ENCODE measurements around the gene RNF227.
"Not testable (repeated sequence)": the region's sequence is repeated elsewhere in the genome, so short reads cannot be mapped to it uniquely, and the experiment has no call there.

RNF227 gene

DNA sequence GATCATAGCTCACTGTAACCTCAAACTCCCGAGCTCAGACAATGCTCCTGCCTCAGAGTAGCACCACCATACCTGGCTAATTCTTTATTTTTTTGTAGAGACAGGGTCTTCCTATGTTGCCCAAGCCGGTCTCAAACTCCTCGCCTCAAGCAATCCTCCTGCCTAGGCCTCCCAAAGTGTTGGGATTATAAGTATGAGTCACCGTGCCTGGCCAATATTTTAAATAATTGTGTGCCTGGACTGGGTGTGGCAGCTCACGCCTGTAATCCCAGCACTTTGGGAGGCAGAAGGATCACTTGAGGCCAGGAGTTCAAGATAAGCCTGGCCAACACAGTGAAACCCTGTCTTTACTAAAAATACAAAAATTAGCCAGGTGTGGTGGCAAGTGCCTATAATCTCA lies 51.7 kb downstream of the RNF227 start:
- DNase-seq (ENCODE audit: low read depth, low spot score) = not testable (repeated sequence)
